Hepatocyte (in vitro differentiated cells): Measurements from ENCODE around the gene GPC5. TPM values are rescaled to one million over a fixed set of nuclear protein-coding genes. Genes with fewer than 3 reads are reported as not detected.
"Not testable (repeated sequence)": the region's sequence is repeated elsewhere in the genome, so short reads cannot be mapped to it uniquely, and the experiment has no call there.

Experiments
- DNase-seq: peaks from one replicate; pipeline ENCODE4 v3.0.0-alpha.2; 2016; ENCODE audit warnings: low spot score
- H2AFZ ChIP-seq: fragments of 200-600 bp; sonication (generic); 2 replicates; pipeline ENCODE4 v1.6.0; 2016; ENCODE audit warnings: antibody characterized with exemption, mild to moderate bottlenecking
- H3K27ac ChIP-seq: fragments of 200-600 bp; sonication (generic); 2 replicates; pipeline ENCODE4 v1.5.1; 2016; ENCODE audit warnings: mild to moderate bottlenecking
- H3K27me3 ChIP-seq: fragments of 200-600 bp; sonication (generic); 2 replicates; pipeline ENCODE4 v1.6.1; 2016
- H3K36me3 ChIP-seq: fragments of 200-600 bp; sonication (generic); replicated peaks from 2 replicates; pipeline ENCODE4 v1.5.1; 2016; ENCODE audit warnings: low read depth; ENCODE audit not compliant: insufficient read depth
- H3K4me1 ChIP-seq: fragments of 200-600 bp; sonication (generic); 2 replicates; pipeline ENCODE4 v1.5.1; 2016; ENCODE audit warnings: mild to moderate bottlenecking, moderate library complexity; ENCODE audit not compliant: insufficient read depth
- H3K4me2 ChIP-seq: fragments of 200-600 bp; sonication (generic); 2 replicates; pipeline ENCODE4 v1.6.0; 2016
- H3K4me3 ChIP-seq: fragments of 200-600 bp; sonication (generic); 2 replicates; pipeline ENCODE4 v1.5.1; 2016; ENCODE audit warnings: mild to moderate bottlenecking
- H3K79me2 ChIP-seq: fragments of 200-600 bp; sonication (generic); 2 replicates; pipeline ENCODE4 v1.6.0; 2017; ENCODE audit warnings: mild to moderate bottlenecking
- H3K9me2 ChIP-seq: fragments of 200-600 bp; sonication (generic); replicated peaks from 2 replicates; pipeline ENCODE4 v1.6.0; 2017; ENCODE audit warnings: mild to moderate bottlenecking; ENCODE audit not compliant: insufficient read depth
- H3K9me3 ChIP-seq: fragments of 200-600 bp; sonication (generic); 2 replicates; pipeline ENCODE4 v1.5.1; 2016; ENCODE audit warnings: low read depth, mild to moderate bottlenecking
- H4K20me1 ChIP-seq: fragments of 200-600 bp; sonication (generic); 2 replicates; pipeline ENCODE4 v1.6.0; 2016; ENCODE audit warnings: mild to moderate bottlenecking; ENCODE audit not compliant: insufficient read depth, poor library complexity, severe bottlenecking
- EZH2 ChIP-seq: fragments of 200-600 bp; sonication (generic); IDR thresholded peaks from 2 replicates; pipeline ENCODE4 v1.6.1; 2016; ENCODE audit warnings: antibody characterized with exemption, mild to moderate bottlenecking, borderline replicate concordance
- EZH2phosphoT487 ChIP-seq: fragments of 200-600 bp; sonication (generic); IDR thresholded peaks from one replicate; pipeline ENCODE4 v1.6.1; 2018; ENCODE audit warnings: antibody characterized with exemption, mild to moderate bottlenecking, low read depth, moderate library complexity; ENCODE audit not compliant: unreplicated experiment, severe bottlenecking
- WGBS: methylation state at CpG from one replicate; pipeline ENCODE4 v1.1.6; 2016; ENCODE audit warnings: low lambda C conversion rate; ENCODE audit errors: missing lambda C conversion rate; 5-methylcytosine and 5-hydroxymethylcytosine counted together
- polyA plus RNA-seq: library from polyadenylated mRNA; unstranded; fragments of >200 nt; fragmentation: Nextera tagmentation; extraction: Ambion mirVana; gene quantifications from 2 replicates; pipeline ENCODE4 v1.2.1, GENCODE V29; 2016
- total RNA-seq: library from RNA; depleted of rRNA; stranded (reverse); fragments of >200 nt; gene quantifications from 2 replicates; pipeline ENCODE4 v1.2.3, GENCODE V29; 2014
- TF ChIP-seq, protein P1 (sequence below): fragments of 200-600 bp; sonication (generic); IDR thresholded peaks from 2 replicates; pipeline ENCODE4 v1.5.1; 2016; ENCODE audit warnings: antibody characterized with exemption, mild to moderate bottlenecking; ENCODE audit not compliant: poor library complexity

The GPC5 gene
- total and polyA plus RNA-seq, 2 experiments from 2014 or later: 3.9 to 5.4 TPM

DNA sequence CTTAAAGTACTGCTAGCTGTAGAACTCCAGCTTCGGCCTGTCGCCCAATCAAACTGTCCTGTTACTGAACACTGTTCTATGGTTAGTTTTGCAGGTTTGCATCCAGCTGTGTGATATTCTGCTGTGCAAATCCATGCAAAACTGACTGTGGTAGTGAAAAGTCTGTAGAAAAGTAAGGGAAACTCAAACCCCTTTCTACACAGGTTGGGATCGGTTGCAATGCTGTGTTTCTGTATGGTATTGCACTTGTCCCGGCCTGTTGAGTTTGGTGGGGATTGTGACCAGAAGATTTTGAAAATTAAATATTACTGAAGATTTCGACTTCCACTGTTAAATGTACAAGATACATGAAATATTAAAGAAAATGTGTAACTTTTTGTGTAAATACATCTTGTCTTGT, 47.3 kb upstream of the GPC5 start:
- WGBS: 83% methylated on average over 5 of the region's 5 CpGs
- no peak overlapping the region for H3K27ac ChIP-seq
- no peak for DNase-seq
- H3K9me2 ChIP-seq: no peaks in the 10 kb centered on the region
- no peaks in the 10 kb centered on the region for H3K9me3 ChIP-seq
- peaks cover under 1% of the 10 kb centered on the region for H3K27me3 ChIP-seq
- H3K4me3 ChIP-seq: no peak overlapping the region
- peak overlapping the region; percentile 83 for H3K4me2 ChIP-seq
- H2AFZ ChIP-seq: no peak overlapping the region
- peaks cover 43% of the 10 kb centered on the region for H4K20me1 ChIP-seq
- H3K36me3 ChIP-seq: no peaks in the 10 kb centered on the region
- TF ChIP-seq, protein P1, sequence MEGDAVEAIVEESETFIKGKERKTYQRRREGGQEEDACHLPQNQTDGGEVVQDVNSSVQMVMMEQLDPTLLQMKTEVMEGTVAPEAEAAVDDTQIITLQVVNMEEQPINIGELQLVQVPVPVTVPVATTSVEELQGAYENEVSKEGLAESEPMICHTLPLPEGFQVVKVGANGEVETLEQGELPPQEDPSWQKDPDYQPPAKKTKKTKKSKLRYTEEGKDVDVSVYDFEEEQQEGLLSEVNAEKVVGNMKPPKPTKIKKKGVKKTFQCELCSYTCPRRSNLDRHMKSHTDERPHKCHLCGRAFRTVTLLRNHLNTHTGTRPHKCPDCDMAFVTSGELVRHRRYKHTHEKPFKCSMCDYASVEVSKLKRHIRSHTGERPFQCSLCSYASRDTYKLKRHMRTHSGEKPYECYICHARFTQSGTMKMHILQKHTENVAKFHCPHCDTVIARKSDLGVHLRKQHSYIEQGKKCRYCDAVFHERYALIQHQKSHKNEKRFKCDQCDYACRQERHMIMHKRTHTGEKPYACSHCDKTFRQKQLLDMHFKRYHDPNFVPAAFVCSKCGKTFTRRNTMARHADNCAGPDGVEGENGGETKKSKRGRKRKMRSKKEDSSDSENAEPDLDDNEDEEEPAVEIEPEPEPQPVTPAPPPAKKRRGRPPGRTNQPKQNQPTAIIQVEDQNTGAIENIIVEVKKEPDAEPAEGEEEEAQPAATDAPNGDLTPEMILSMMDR: no peak
- no peak for TF ChIP-seq EZH2phosphoT487
- peaks cover 34% of the 10 kb centered on the region for H3K4me1 ChIP-seq
- H3K79me2 ChIP-seq: peaks cover 48% of the 10 kb centered on the region

DNA sequence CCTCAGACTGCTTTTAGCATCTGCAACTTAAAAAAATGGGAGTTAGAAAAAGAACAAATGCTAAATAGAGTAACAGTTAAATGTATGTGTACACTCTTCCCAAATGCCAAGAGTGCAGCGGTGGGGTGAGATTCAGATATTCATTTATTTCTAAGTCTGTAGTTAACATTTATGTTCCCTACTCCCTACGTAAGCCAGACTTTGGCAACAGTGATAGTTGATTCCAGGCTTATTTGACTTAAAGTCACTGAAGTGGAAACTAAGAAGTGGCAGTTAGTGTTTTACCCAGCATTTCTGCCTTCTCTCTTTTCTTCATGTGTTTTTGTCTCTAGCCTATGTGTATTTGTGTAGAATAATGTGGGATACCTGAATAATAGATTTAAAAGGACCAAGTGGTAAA, 46.4 kb upstream of the GPC5 start:
- no peak for DNase-seq
- Histone ChIP-seq H3K9me3 (no peaks in the 10 kb centered on the region), H3K36me3 (no peaks in the 10 kb centered on the region), H3K4me2 (peak overlapping the region; percentile 30), H4K20me1 (peaks cover 43% of the 10 kb centered on the region), H3K27me3 (no peaks in the 10 kb centered on the region), H2AFZ (no peak overlapping the region), H3K4me3 (no peak overlapping the region), H3K79me2 (peaks cover 48% of the 10 kb centered on the region), H3K27ac (no peak overlapping the region), H3K9me2 (no peaks in the 10 kb centered on the region), H3K4me1 (peaks cover 34% of the 10 kb centered on the region)
- TF ChIP-seq EZH2phosphoT487: no peak
- 88% methylated on average over 2 of the region's 2 CpGs for WGBS

DNA sequence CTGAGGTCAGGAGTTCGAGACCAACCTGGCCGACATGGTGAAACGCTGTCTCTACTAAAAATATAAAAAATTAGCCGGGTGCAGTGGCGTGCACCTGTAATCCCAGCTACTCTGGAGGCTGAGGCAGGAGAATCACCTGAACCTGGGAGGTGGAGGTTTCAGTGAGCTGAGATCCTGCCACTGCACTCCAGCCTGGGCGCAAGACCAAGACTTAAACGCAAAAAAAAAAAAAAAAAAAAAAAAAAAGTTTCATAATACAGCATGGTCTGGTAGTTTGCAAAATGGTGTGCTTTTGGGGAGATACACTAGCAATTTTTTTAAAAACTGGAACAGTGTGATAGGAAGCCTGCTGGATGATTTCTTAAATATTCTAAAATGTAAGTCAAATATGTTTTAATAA, 45.5 kb upstream of the GPC5 start:
- H3K4me1 ChIP-seq: peaks cover 34% of the 10 kb centered on the region
- DNase-seq, H3K4me3 ChIP-seq, H3K9me3 ChIP-seq, H3K36me3 ChIP-seq, H3K27me3 ChIP-seq, H3K4me2 ChIP-seq, H2AFZ ChIP-seq, H3K9me2 ChIP-seq, H3K27ac ChIP-seq: not testable (repeated sequence)
- WGBS: 85% methylated on average over 7 of the region's 7 CpGs
- H3K79me2 ChIP-seq: peaks cover 48% of the 10 kb centered on the region
- H4K20me1 ChIP-seq: peaks cover 43% of the 10 kb centered on the region

DNA sequence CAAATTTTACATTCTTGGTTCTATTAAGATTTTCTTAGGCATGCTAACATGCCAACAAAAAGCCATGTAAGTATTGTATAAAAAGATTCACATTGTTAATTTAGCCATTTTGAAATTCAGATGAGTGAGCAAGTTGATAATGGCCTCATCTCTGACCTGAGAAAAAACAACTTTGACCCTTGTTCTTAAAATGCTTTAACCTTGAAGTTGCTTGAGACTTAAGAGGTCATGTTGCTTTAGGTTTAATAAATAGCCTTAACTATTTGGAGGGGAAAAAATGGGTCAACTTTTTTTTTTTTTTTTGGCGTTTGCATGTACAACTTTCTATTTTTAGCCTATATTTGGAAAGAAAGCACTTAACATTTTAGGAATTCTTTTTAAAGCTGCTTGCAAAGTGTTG, 44.9 kb upstream of the GPC5 start:
- no peak overlapping the region for H3K27ac ChIP-seq
- DNase-seq: no peak
- no peak overlapping the region for H2AFZ ChIP-seq
- TF ChIP-seq, protein P1: no peak
- TF ChIP-seq EZH2phosphoT487 (no peak), EZH2 (no peak)
- no peak overlapping the region for H3K4me3 ChIP-seq
- H3K4me1 ChIP-seq: peaks cover 34% of the 10 kb centered on the region
- peaks cover 48% of the 10 kb centered on the region for H3K79me2 ChIP-seq
- H3K9me3 ChIP-seq: no peaks in the 10 kb centered on the region
- H3K36me3 ChIP-seq: no peaks in the 10 kb centered on the region
- H3K9me2 ChIP-seq: no peaks in the 10 kb centered on the region
- H3K27me3 ChIP-seq: no peaks in the 10 kb centered on the region
- peaks cover 43% of the 10 kb centered on the region for H4K20me1 ChIP-seq
- WGBS: 52% methylated on average over 1 of the region's 1 CpG
- no peak overlapping the region for H3K4me2 ChIP-seq
